PC-9 (cell line): ENCODE measurements around the gene CTIF. TPM values are rescaled to one million over a fixed set of nuclear protein-coding genes. Genes with fewer than 3 reads are reported as not detected.

Experiments
- BruUV-seq: library from RNA; stranded (reverse); fragments of 400-500 nt; replicated peaks from 2 replicates; lab custom pipeline; 2021; lab: Mats Ljungman, UMichigan
- CTCF ChIA-PET: fragments of 300-600 bp; sonication (Branson Sonifier 250); formaldehyde crosslinking; loops from one replicate; lab custom pipeline; 2022; ENCODE audit warnings: antibody characterized with exemption; lab: Charles Lee
- POLR2A ChIA-PET: fragments of 300-600 bp; sonication (Branson Sonifier 250); formaldehyde crosslinking; loops from one replicate; lab custom pipeline; 2022; ENCODE audit warnings: antibody characterized with exemption; ENCODE audit not compliant: unreplicated experiment; lab: Charles Lee
- DNase-seq, 2 experiments: peaks; one replicate each; pipeline versions ENCODE4 v3.0.0 to v3.0.0-alpha.2; 2015 to 2022; ENCODE audit warnings: mixed read lengths in 1 of 2
- H2AFZ ChIP-seq: fragments of 200-600 bp; sonication (generic); 2 replicates; pipeline ENCODE4 v1.8.1; 2017; ENCODE audit warnings: antibody characterized with exemption
- H3F3A ChIP-seq: fragments of 200-600 bp; sonication (generic); 2 replicates; pipeline ENCODE4 v1.8.1; 2017; ENCODE audit warnings: antibody characterized with exemption, mild to moderate bottlenecking, low read depth; ENCODE audit not compliant: insufficient read depth
- H3K27ac ChIP-seq: fragments of 200-600 bp; sonication (generic); 2 replicates; pipeline ENCODE4 v1.6.1; 2016; ENCODE audit warnings: mixed run types
- H3K27me3 ChIP-seq: fragments of 200-600 bp; sonication (generic); 2 replicates; pipeline ENCODE4 v1.6.1; 2016; ENCODE audit warnings: low read depth, mixed run types; ENCODE audit not compliant: insufficient read depth
- H3K36me3 ChIP-seq: fragments of 200-600 bp; sonication (generic); 2 replicates; pipeline ENCODE4 v1.6.1; 2016; ENCODE audit warnings: low read depth, mixed run types
- H3K4me1 ChIP-seq: fragments of 200-600 bp; sonication (generic); replicated peaks from 2 replicates; pipeline ENCODE4 v1.6.1; 2016; ENCODE audit warnings: mixed run types; ENCODE audit not compliant: insufficient read depth
- H3K4me2 ChIP-seq: fragments of 200-600 bp; sonication (generic); 2 replicates; pipeline ENCODE4 v1.6.1; 2017; ENCODE audit warnings: mixed run types
- H3K4me3 ChIP-seq: fragments of 200-600 bp; sonication (generic); 2 replicates; pipeline ENCODE4 v1.6.1; 2016; ENCODE audit warnings: mixed run types
- H3K79me2 ChIP-seq: fragments of 200-600 bp; sonication (generic); 2 replicates; pipeline ENCODE4 v1.6.1; 2017; ENCODE audit warnings: low read depth, mixed run types
- H3K9me2 ChIP-seq: fragments of 200-600 bp; sonication (generic); 2 replicates; pipeline ENCODE4 v1.8.1; 2017; ENCODE audit warnings: mild to moderate bottlenecking; ENCODE audit not compliant: insufficient read depth
- H3K9me3 ChIP-seq: fragments of 200-600 bp; sonication (generic); 2 replicates; pipeline ENCODE4 v1.8.1; 2016; ENCODE audit warnings: low read depth; ENCODE audit not compliant: insufficient read depth
- H4K20me1 ChIP-seq: fragments of 200-600 bp; sonication (generic); 2 replicates; pipeline ENCODE4 v1.8.1; 2017; ENCODE audit not compliant: insufficient read depth
- CTCF ChIP-seq: fragments of 200-600 bp; sonication (generic); conservative IDR thresholded peaks from 2 replicates; pipeline ENCODE4 v1.6.1; 2017; ENCODE audit warnings: mixed run types, antibody characterized with exemption, mild to moderate bottlenecking, moderate library complexity
- EZH2 ChIP-seq: fragments of 200-600 bp; sonication (generic); IDR thresholded peaks from 2 replicates; pipeline ENCODE4 v1.8.0; 2017; ENCODE audit warnings: antibody characterized with exemption, low read depth
- intact Hi-C: fragments of 100-400 bp; cut with micrococcal nuclease; formaldehyde crosslinking; loops from one replicate; pipeline ENCODE4 v1.10.0; 2022; ENCODE audit not compliant: unreplicated experiment
- total RNA-seq: library from RNA; stranded (reverse); gene quantifications from 2 replicates; pipeline ENCODE4 v1.2.3, GENCODE V29; 2021

Gene CTIF
- total RNA-seq, 1 experiment from 2014 or later, result 26.2 TPM

GRCh38 chr18:48774941-48775340 lies 236.1 kb downstream of the CTIF start:
- no peaks in the 10 kb centered on the region for H3K36me3 ChIP-seq
- DNase-seq, result no peak

GRCh38 chr18:48775372-48776155 lies 236.7 kb downstream of the CTIF start:
- no peaks in the 10 kb centered on the region for H3K27me3 ChIP-seq
- H4K20me1 ChIP-seq, result no peaks in the 10 kb centered on the region
- H3K9me2 ChIP-seq, result no peaks in the 10 kb centered on the region
- POLR2A ChIA-PET, result no interaction called here
- intact Hi-C loops, result loop anchor here (5.0 kb wide), 1 partner anchor 172 kb away; no protein-coding TSS in a partner anchor
- no peak overlapping the region for H3K4me2 ChIP-seq
- 0 out of 2 replicates have a peak, but pooled peaks cover 3% of the 10 kb centered on the region for H3F3A ChIP-seq
- TF ChIP-seq CTCF (no peak), EZH2 (no peak)
- H3K79me2 ChIP-seq, result no peaks in the 10 kb centered on the region
- H2AFZ ChIP-seq, result no peak overlapping the region
- no peaks in the 10 kb centered on the region for H3K4me1 ChIP-seq
- no peaks in the 10 kb centered on the region for H3K36me3 ChIP-seq
- CTCF ChIA-PET, result interaction anchor here (0.6 kb wide), 1 partner anchor 707 kb away, joined by 5 read pairs; no protein-coding TSS in a partner anchor
- no TSS peak for BruUV-seq
- H3K27ac ChIP-seq, result no peak overlapping the region
- no peaks in the 10 kb centered on the region for H3K9me3 ChIP-seq
- no peak for DNase-seq
- no peak overlapping the region for H3K4me3 ChIP-seq

More at GRCh38 chr18:48774941-48775340, 236.1 kb downstream of the CTIF start:
- Histone ChIP-seq H3K4me3 (no peak overlapping the region), H2AFZ (no peak overlapping the region), H3K4me2 (no peak overlapping the region), H3K79me2 (no peaks in the 10 kb centered on the region), H4K20me1 (no peaks in the 10 kb centered on the region), H3K27ac (no peak overlapping the region), H3K9me3 (no peaks in the 10 kb centered on the region), H3F3A (0 out of 2 replicates have a peak, but pooled peaks cover 3% of the 10 kb centered on the region), H3K27me3 (no peaks in the 10 kb centered on the region), H3K9me2 (no peaks in the 10 kb centered on the region), H3K4me1 (no peaks in the 10 kb centered on the region)
- intact Hi-C loops, result loop anchor here (5.0 kb wide), 1 partner anchor 172 kb away; no protein-coding TSS in a partner anchor
- BruUV-seq, result no TSS peak
- ChIA-PET POLR2A (no interaction called here), CTCF (no interaction called here)
- TF ChIP-seq EZH2 (no peak), CTCF (no peak)

DNA sequence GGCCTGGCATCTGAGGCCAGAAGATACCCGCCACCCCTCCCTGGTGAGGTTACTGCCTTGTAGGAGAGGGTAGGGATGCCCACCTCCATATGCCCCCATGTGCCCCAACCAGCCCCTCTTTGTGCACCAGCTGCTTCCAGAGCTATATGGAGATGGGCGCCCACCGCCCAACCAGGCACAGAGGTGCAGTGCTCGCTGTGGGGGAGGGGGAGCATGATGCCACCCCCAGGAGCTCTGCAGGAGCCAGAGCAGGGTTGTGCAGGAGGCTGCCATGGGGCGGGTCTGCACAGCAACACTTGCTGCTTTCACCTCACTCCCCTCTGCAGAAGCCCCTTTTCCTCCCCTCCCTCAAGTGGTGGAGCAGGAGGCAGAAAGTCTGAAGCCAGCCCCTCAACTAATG lies 237.3 kb downstream of the CTIF start:
- Histone ChIP-seq H3K27ac (no peak overlapping the region), H3K4me2 (no peak overlapping the region), H2AFZ (no peak overlapping the region), H3K4me1 (no peaks in the 10 kb centered on the region), H4K20me1 (no peaks in the 10 kb centered on the region), H3K9me2 (no peaks in the 10 kb centered on the region), H3K27me3 (no peaks in the 10 kb centered on the region), H3K79me2 (no peaks in the 10 kb centered on the region), H3F3A (0 out of 2 replicates have a peak, but pooled peaks cover 3% of the 10 kb centered on the region), H3K36me3 (no peaks in the 10 kb centered on the region), H3K4me3 (no peak overlapping the region), H3K9me3 (no peaks in the 10 kb centered on the region)
- POLR2A ChIA-PET, result no interaction called here
- intact Hi-C loops, result loop anchor here (5.0 kb wide), 1 partner anchor 171 kb away; no protein-coding TSS in a partner anchor
- TF ChIP-seq CTCF (no peak), EZH2 (no peak)
- no TSS peak for BruUV-seq
- no peak for DNase-seq
- CTCF ChIA-PET, result interaction anchor here (0.6 kb wide), 1 partner anchor 706 kb away, joined by 5 read pairs; no protein-coding TSS in a partner anchor
